MCF 10A (cell line): ENCODE data around the gene PFN4. TPM values are rescaled to one million over a fixed set of nuclear protein-coding genes. Genes with fewer than 3 reads are reported as not detected.
A peak's percentile ranks its signal among the peaks of the same experiment; 100 is the strongest.

ENCODE experiments used
- BruUV-seq: library from RNA; stranded (reverse); fragments of 400-500 nt; replicated peaks from 2 replicates; lab custom pipeline; 2021; lab: Mats Ljungman, UMichigan
- CTCF ChIA-PET: fragments of 300-600 bp; sonication (Branson Sonifier 250); formaldehyde crosslinking; extraction: SDS; loops from one replicate; lab custom pipeline; 2021; ENCODE audit warnings: antibody characterized with exemption, inconsistent platforms; lab: Yijun Ruan, JAX
- POLR2A ChIA-PET: fragments of 300-600, 350-650 bp; sonication (Branson Sonifier 250); formaldehyde crosslinking; extraction: SDS; loops from one replicate; lab custom pipeline; 2020; ENCODE audit warnings: antibody characterized with exemption, inconsistent platforms; lab: Yijun Ruan, JAX
- DNase-seq: peaks from one replicate; pipeline ENCODE4 v3.0.0-alpha.2; 2018; ENCODE audit not compliant: unreplicated experiment
- H3K27ac Mint-ChIP-seq: one replicate; pipeline ENCODE4 v1.8.0; 2022; ENCODE audit warnings: mild to moderate bottlenecking, low read depth, mixed read lengths; ENCODE audit not compliant: unreplicated experiment
- H3K27me3 Mint-ChIP-seq: one replicate; pipeline ENCODE4 v1.8.0; 2022; ENCODE audit warnings: mixed read lengths; ENCODE audit not compliant: insufficient read depth, unreplicated experiment
- H3K36me3 Mint-ChIP-seq: one replicate; pipeline ENCODE4 v1.8.0; 2022; ENCODE audit warnings: mild to moderate bottlenecking, moderate library complexity, mixed read lengths; ENCODE audit not compliant: insufficient read depth, unreplicated experiment
- H3K4me1 Mint-ChIP-seq: one replicate; pipeline ENCODE4 v1.8.0; 2022; ENCODE audit warnings: mixed read lengths; ENCODE audit not compliant: insufficient read depth, unreplicated experiment
- H3K4me3 Mint-ChIP-seq: one replicate; pipeline ENCODE4 v1.8.0; 2022; ENCODE audit warnings: mild to moderate bottlenecking, moderate library complexity, mixed read lengths; ENCODE audit not compliant: unreplicated experiment
- H3K9me3 Mint-ChIP-seq: one replicate; pipeline ENCODE4 v1.8.0; 2022; ENCODE audit warnings: mixed read lengths; ENCODE audit not compliant: unreplicated experiment
- intact Hi-C: fragments of 100-400 bp; cut with micrococcal nuclease; formaldehyde crosslinking; loops from 2 replicates; pipeline ENCODE4 v1.14.1; 2022
- total RNA-seq: library from RNA; stranded (reverse); gene quantifications from 2 replicates; pipeline ENCODE4 v1.2.3, GENCODE V29; 2022
- TF ChIP-seq, protein P1 (sequence below): fragments of 200-600 bp; IDR thresholded peaks from one replicate; pipeline ENCODE4 v1.8.0; 2022; ENCODE audit warnings: antibody characterized with exemption, mild to moderate bottlenecking; ENCODE audit not compliant: unreplicated experiment

PFN4 gene
- total RNA-seq, 1 experiment from 2014 or later, result 1.8 TPM

DNA sequence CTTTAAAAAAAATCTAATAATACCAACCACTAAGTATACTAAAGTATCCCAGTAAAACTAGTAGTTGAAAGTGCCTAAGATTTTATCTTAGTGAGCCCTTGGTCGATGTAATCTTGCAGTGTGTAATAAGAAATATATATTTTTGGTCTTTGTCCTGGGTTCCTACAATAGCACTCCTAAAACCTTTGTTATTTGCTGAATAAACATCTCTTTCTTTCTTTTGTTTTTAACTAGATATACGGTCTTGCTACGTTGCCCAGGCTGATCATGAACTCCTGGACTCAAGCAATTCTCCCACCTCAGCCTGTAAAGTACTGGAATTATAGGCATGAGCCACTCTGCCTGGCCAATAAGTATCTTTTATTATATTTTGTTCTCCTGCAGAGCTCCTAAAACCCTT is 36.1 kb downstream of the PFN4 start:
- H3K9me3 Mint-ChIP-seq, result no peaks in the 10 kb centered on the region
- ChIA-PET POLR2A (no interaction called here), CTCF (interaction anchor here (0.6 kb wide), 2 partner anchors 260 to 779 kb away, joined by 3 read pairs; no protein-coding TSS in a partner anchor)
- H3K27me3 Mint-ChIP-seq, result no peaks in the 10 kb centered on the region
- no peak overlapping the region for H3K4me3 Mint-ChIP-seq
- BruUV-seq, result no TSS peak
- H3K36me3 Mint-ChIP-seq, result peaks cover 7% of the 10 kb centered on the region
- peaks cover 18% of the 10 kb centered on the region for H3K4me1 Mint-ChIP-seq
- DNase-seq, result no peak
- H3K27ac Mint-ChIP-seq, result no peak overlapping the region
- TF ChIP-seq, protein P1, sequence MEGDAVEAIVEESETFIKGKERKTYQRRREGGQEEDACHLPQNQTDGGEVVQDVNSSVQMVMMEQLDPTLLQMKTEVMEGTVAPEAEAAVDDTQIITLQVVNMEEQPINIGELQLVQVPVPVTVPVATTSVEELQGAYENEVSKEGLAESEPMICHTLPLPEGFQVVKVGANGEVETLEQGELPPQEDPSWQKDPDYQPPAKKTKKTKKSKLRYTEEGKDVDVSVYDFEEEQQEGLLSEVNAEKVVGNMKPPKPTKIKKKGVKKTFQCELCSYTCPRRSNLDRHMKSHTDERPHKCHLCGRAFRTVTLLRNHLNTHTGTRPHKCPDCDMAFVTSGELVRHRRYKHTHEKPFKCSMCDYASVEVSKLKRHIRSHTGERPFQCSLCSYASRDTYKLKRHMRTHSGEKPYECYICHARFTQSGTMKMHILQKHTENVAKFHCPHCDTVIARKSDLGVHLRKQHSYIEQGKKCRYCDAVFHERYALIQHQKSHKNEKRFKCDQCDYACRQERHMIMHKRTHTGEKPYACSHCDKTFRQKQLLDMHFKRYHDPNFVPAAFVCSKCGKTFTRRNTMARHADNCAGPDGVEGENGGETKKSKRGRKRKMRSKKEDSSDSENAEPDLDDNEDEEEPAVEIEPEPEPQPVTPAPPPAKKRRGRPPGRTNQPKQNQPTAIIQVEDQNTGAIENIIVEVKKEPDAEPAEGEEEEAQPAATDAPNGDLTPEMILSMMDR, result no peak
- intact Hi-C loops, result no loop called here

DNA sequence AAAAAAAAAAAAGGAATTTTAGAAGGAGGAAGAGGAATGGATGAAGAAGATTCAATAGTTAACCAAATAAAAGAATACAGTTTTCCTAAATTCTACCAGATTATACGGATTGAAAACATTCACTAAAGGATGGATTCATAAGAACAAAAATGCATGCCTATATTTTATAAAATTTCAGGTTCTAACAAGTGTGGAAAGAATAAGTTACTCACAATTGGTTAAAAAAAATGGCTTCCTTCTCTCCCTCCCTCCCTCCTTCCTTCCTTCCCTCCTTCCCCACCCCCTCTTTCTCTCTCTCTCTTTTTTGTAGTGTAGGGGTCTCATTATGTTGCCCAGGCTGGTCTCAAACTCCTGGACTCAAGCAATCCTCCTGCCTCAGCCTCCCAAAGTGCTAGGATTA is 36.9 kb downstream of the PFN4 start:
- H3K4me3 Mint-ChIP-seq, result no peak overlapping the region
- DNase-seq, result no peak
- H3K9me3 Mint-ChIP-seq, result no peaks in the 10 kb centered on the region
- H3K27ac Mint-ChIP-seq, result no peak overlapping the region
- POLR2A ChIA-PET, result interaction anchor here (4.2 kb wide), 1 partner anchor 160 kb away, joined by 108 read pairs; the partner anchor contains the start of gene ATAD2B
- H3K27me3 Mint-ChIP-seq, result no peaks in the 10 kb centered on the region
- intact Hi-C loops, result no loop called here
- H3K4me1 Mint-ChIP-seq, result peaks cover 26% of the 10 kb centered on the region
- peaks cover 15% of the 10 kb centered on the region for H3K36me3 Mint-ChIP-seq
- CTCF ChIA-PET, result interaction anchor here (0.6 kb wide), 2 partner anchors 259 to 780 kb away, joined by 3 read pairs; no protein-coding TSS in a partner anchor
- no TSS peak for BruUV-seq
- TF ChIP-seq, protein P1, result no peak

GRCh38 chr2:24085200-24085489 is 38.0 kb downstream of the PFN4 start:
- H3K9me3 Mint-ChIP-seq, result no peaks in the 10 kb centered on the region
- H3K36me3 Mint-ChIP-seq, result peaks cover 26% of the 10 kb centered on the region
- TF ChIP-seq, protein P1, result no peak
- no peak for DNase-seq
- H3K27me3 Mint-ChIP-seq, result no peaks in the 10 kb centered on the region
- BruUV-seq, result TSS peak; percentile 9
- CTCF ChIA-PET, result interaction anchor here (0.6 to 4.8 kb wide), 25 partner anchors 9 to 944 kb away, joined by 3 to 41 read pairs (median 5); partner anchors contain the start of genes ATAD2B, FAM228B, SF3B6 and UBXN2A
- peaks cover 28% of the 10 kb centered on the region for H3K4me1 Mint-ChIP-seq
- H3K4me3 Mint-ChIP-seq, result peak overlapping the region; percentile 75
- intact Hi-C loops, result no loop called here
- POLR2A ChIA-PET, result interaction anchor here (0.6 to 4.2 kb wide), 15 partner anchors 9 to 710 kb away, joined by 3 to 108 read pairs (median 6); partner anchors contain the start of genes ATAD2B, FAM228B, ITSN2 and PFN4
- peak overlapping the region; percentile 92 for H3K27ac Mint-ChIP-seq

- intact Hi-C loops, result loop anchor here (1.0 to 5.0 kb wide), 8 partner anchors 39 to 298 kb away; partner anchors contain the start of genes ATAD2B, FAM228B, PFN4 and UBXN2A
- ChIA-PET CTCF (interaction anchor here (0.6 to 4.8 kb wide), 38 partner anchors 8 to 944 kb away, joined by 3 to 41 read pairs (median 4); partner anchors contain the start of genes ATAD2B, FAM228B, SF3B6 and UBXN2A), POLR2A (interaction anchor here (0.6 to 4.2 kb wide), 39 partner anchors 9 to 889 kb away, joined by 3 to 108 read pairs (median 5); partner anchors contain the start of genes ATAD2B, FAM228B, FKBP1B and ITSN2)
- Mint-ChIP-seq H3K4me1 (peaks cover 28% of the 10 kb centered on the region), H3K4me3 (peak within 1 kb of the TSS; percentile 75), H3K27ac (peak within 1 kb of the TSS; percentile 92), H3K9me3 (no peaks in the 10 kb centered on the region), H3K36me3 (peaks cover 29% of the 10 kb centered on the region), H3K27me3 (no peaks in the 10 kb centered on the region)
- DNase-seq, result peak; percentile 85
- no TSS peak for BruUV-seq
- TF ChIP-seq, protein P1, result peak; percentile 94
Observed at GRCh38 chr2:24084386-24085199, 38.5 kb downstream of the PFN4 start, which contains the start of gene TP53I3. TP53I3 (minus strand) TSS chr2:24084834; CDS start chr2:24084326, 508 bp downstream.
